WTC11 (cell line): Measurements from ENCODE around the gene IFIT5. TPM values are rescaled to one million over a fixed set of nuclear protein-coding genes. Genes with fewer than 3 reads are reported as not detected.

ENCODE experiments used
- ATAC-seq: fragments of 200-7000 bp; cut with Tn5 transposase; 2 replicates; pipeline ENCODE4 v1.10.0; 2021; ENCODE audit warnings: mild to moderate bottlenecking, moderate library complexity
- CTCF ChIA-PET: fragments of 300-600 bp; sonication (Branson Sonifier 250); formaldehyde crosslinking; loops from one replicate; lab custom pipeline; 2021; ENCODE audit warnings: antibody characterized with exemption; lab: Charles Lee
- POLR2A ChIA-PET: fragments of 350-600 bp; sonication (Branson Sonifier 250); formaldehyde crosslinking; loops from one replicate; lab custom pipeline; 2021; ENCODE audit warnings: antibody characterized with exemption; lab: Charles Lee
- DNase-seq: peaks from one replicate; pipeline ENCODE4 v3.0.0; 2021; ENCODE audit warnings: low spot score
- H3K27ac Mint-ChIP-seq: 2 replicates; pipeline ENCODE4 v1.8.0; 2021; ENCODE audit warnings: mixed read lengths
- H3K27me3 Mint-ChIP-seq: 2 replicates; pipeline ENCODE4 v1.8.0; 2021; ENCODE audit warnings: low read depth, mild to moderate bottlenecking, moderate library complexity, mixed read lengths
- H3K36me3 Mint-ChIP-seq: 2 replicates; pipeline ENCODE4 v1.8.0; 2021; ENCODE audit warnings: mixed read lengths
- H3K4me1 Mint-ChIP-seq: 2 replicates; pipeline ENCODE4 v1.8.0; 2022; ENCODE audit warnings: mixed read lengths
- H3K4me3 Mint-ChIP-seq: 2 replicates; pipeline ENCODE4 v1.8.0; 2021; ENCODE audit warnings: mild to moderate bottlenecking, moderate library complexity, mixed read lengths
- H3K9me3 Mint-ChIP-seq: 2 replicates; pipeline ENCODE4 v1.8.0; 2021; ENCODE audit warnings: mixed read lengths
- AFF4 ChIP-seq: sonication (generic); formaldehyde crosslinking; IDR thresholded peaks from 2 replicates; pipeline ENCODE4 v1.8.1; 2023; ENCODE audit warnings: mild to moderate bottlenecking, missing genetic modification reagents, borderline replicate concordance
- ARID4B ChIP-seq: sonication (generic); formaldehyde crosslinking; IDR thresholded peaks from 2 replicates; pipeline ENCODE4 v1.8.0; 2023; ENCODE audit warnings: missing genetic modification reagents, mild to moderate bottlenecking, borderline replicate concordance
- CREM ChIP-seq: sonication (generic); formaldehyde crosslinking; IDR thresholded peaks from 2 replicates; pipeline ENCODE4 v1.8.1; 2022; ENCODE audit warnings: mild to moderate bottlenecking, missing genetic modification reagents, moderate library complexity
- ELF4 ChIP-seq: sonication (generic); formaldehyde crosslinking; IDR thresholded peaks from 2 replicates; pipeline ENCODE4 v1.8.1; 2022; ENCODE audit warnings: low read depth, mild to moderate bottlenecking, moderate library complexity, missing genetic modification reagents
- ESRRA ChIP-seq: sonication (generic); formaldehyde crosslinking; IDR thresholded peaks from 2 replicates; pipeline ENCODE4 v1.8.1; 2022; ENCODE audit warnings: mild to moderate bottlenecking, missing genetic modification reagents, borderline replicate concordance
- ETV6 ChIP-seq: sonication (generic); formaldehyde crosslinking; IDR thresholded peaks from 2 replicates; pipeline ENCODE4 v1.8.1; 2022; ENCODE audit warnings: mild to moderate bottlenecking, missing genetic modification reagents
- FOXJ3 ChIP-seq: sonication (generic); formaldehyde crosslinking; IDR thresholded peaks from 2 replicates; pipeline ENCODE4 v1.9.0; 2021; ENCODE audit warnings: missing genetic modification reagents, mild to moderate bottlenecking, borderline replicate concordance
- FOXP1 ChIP-seq: sonication (generic); formaldehyde crosslinking; IDR thresholded peaks from 2 replicates; pipeline ENCODE4 v1.8.0; 2022; ENCODE audit warnings: missing genetic modification reagents, mild to moderate bottlenecking, moderate library complexity, borderline replicate concordance
- MXD4 ChIP-seq: fragments of 250-450 bp; sonication (Bioruptor Pico); IDR thresholded peaks from 2 replicates; pipeline ENCODE4 v1.8.0; 2021; ENCODE audit warnings: mild to moderate bottlenecking, moderate library complexity, borderline replicate concordance
- NR1H2 ChIP-seq: sonication (generic); formaldehyde crosslinking; IDR thresholded peaks from 2 replicates; pipeline ENCODE4 v1.9.0; 2021; ENCODE audit warnings: mild to moderate bottlenecking, moderate library complexity, missing genetic modification reagents
- RELA ChIP-seq: sonication (generic); formaldehyde crosslinking; IDR thresholded peaks from 2 replicates; pipeline ENCODE4 v1.8.1; 2022; ENCODE audit warnings: missing genetic modification reagents, mild to moderate bottlenecking, borderline replicate concordance
- SOX15 ChIP-seq: fragments of 250-450 bp; sonication (Bioruptor Pico); IDR thresholded peaks from 2 replicates; pipeline ENCODE4 v1.9.0; 2021; ENCODE audit warnings: mild to moderate bottlenecking
- USF2 ChIP-seq: sonication (generic); formaldehyde crosslinking; IDR thresholded peaks from 2 replicates; pipeline ENCODE4 v1.8.1; 2023; ENCODE audit warnings: mild to moderate bottlenecking, missing genetic modification reagents, moderate library complexity
- ZNF121 ChIP-seq: sonication (generic); formaldehyde crosslinking; IDR thresholded peaks from 2 replicates; pipeline ENCODE4 v1.8.0; 2023; ENCODE audit warnings: missing genetic modification reagents
- ZNF138 ChIP-seq: sonication (generic); formaldehyde crosslinking; conservative IDR thresholded peaks from 2 replicates; pipeline ENCODE4 v1.8.1; 2022; ENCODE audit warnings: mild to moderate bottlenecking, moderate library complexity, missing genetic modification reagents
- ZNF232 ChIP-seq: sonication (generic); formaldehyde crosslinking; IDR thresholded peaks from 2 replicates; pipeline ENCODE4 v1.8.0; 2022; ENCODE audit warnings: mild to moderate bottlenecking, missing genetic modification reagents
- total RNA-seq: library from RNA; stranded (reverse); gene quantifications from 3 replicates; pipeline ENCODE4 v1.2.3, GENCODE V29; 2021
- TF ChIP-seq, protein P1 (sequence below): sonication (generic); formaldehyde crosslinking; IDR thresholded peaks from 2 replicates; pipeline ENCODE4 v1.8.0; 2022; ENCODE audit warnings: mild to moderate bottlenecking, missing genetic modification reagents
- TF ChIP-seq, protein P2 (sequence below): sonication (generic); formaldehyde crosslinking; IDR thresholded peaks from 2 replicates; pipeline ENCODE4 v1.8.0; 2023; ENCODE audit warnings: mild to moderate bottlenecking, missing genetic modification reagents
- TF ChIP-seq, protein P3 (sequence below): sonication (generic); formaldehyde crosslinking; IDR thresholded peaks from 2 replicates; pipeline ENCODE4 v1.8.0; 2022; ENCODE audit warnings: mild to moderate bottlenecking, missing genetic modification reagents
- TF ChIP-seq, protein P4 (sequence below): sonication (generic); formaldehyde crosslinking; conservative IDR thresholded peaks from 2 replicates; pipeline ENCODE4 v1.8.1; 2022; ENCODE audit warnings: mild to moderate bottlenecking, missing genetic modification reagents
- TF ChIP-seq, protein P5 (sequence below): sonication (generic); formaldehyde crosslinking; IDR thresholded peaks from 2 replicates; pipeline ENCODE4 v1.8.0; 2023; ENCODE audit warnings: missing genetic modification reagents

The IFIT5 gene
- total RNA-seq, 1 experiment from 2014 or later: 2.0 TPM

DNA sequence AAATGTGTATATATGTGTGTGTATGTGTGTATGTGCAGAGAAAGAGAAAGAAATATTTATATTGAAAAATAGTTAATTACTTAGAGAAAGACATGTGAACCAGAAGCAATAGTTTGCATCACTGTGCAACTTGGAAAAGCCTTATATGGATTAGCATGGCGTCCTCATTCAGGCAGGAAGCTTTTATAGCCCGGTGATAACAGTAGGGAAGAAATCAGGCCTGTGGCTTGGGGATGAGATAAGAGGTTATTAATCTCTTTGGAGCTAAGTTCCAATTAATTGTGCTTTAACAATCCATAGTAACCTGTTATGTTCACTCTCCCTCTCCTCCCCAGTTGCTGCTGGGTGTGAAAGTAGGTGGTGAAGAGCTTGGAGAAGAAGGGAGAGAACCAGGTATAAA is 36.5 kb downstream of the IFIT5 start (continued):
- TF ChIP-seq, protein P1, sequence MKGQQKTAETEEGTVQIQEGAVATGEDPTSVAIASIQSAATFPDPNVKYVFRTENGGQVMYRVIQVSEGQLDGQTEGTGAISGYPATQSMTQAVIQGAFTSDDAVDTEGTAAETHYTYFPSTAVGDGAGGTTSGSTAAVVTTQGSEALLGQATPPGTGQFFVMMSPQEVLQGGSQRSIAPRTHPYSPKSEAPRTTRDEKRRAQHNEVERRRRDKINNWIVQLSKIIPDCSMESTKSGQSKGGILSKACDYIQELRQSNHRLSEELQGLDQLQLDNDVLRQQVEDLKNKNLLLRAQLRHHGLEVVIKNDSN (CRISPR knock-in tag): no peak
- TF ChIP-seq, protein P2, sequence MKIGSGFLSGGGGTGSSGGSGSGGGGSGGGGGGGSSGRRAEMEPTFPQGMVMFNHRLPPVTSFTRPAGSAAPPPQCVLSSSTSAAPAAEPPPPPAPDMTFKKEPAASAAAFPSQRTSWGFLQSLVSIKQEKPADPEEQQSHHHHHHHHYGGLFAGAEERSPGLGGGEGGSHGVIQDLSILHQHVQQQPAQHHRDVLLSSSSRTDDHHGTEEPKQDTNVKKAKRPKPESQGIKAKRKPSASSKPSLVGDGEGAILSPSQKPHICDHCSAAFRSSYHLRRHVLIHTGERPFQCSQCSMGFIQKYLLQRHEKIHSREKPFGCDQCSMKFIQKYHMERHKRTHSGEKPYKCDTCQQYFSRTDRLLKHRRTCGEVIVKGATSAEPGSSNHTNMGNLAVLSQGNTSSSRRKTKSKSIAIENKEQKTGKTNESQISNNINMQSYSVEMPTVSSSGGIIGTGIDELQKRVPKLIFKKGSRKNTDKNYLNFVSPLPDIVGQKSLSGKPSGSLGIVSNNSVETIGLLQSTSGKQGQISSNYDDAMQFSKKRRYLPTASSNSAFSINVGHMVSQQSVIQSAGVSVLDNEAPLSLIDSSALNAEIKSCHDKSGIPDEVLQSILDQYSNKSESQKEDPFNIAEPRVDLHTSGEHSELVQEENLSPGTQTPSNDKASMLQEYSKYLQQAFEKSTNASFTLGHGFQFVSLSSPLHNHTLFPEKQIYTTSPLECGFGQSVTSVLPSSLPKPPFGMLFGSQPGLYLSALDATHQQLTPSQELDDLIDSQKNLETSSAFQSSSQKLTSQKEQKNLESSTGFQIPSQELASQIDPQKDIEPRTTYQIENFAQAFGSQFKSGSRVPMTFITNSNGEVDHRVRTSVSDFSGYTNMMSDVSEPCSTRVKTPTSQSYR (CRISPR knock-in tag): no peak
- TF ChIP-seq MXD4 (CRISPR knock-in tag) (no peak), ELF4 (no peak), ZNF138 (CRISPR knock-in tag) (no peak), CREM (CRISPR knock-in tag) (no peak), NR1H2 (CRISPR knock-in tag) (no peak), ESRRA (CRISPR knock-in tag) (no peak), AFF4 (CRISPR knock-in tag) (no peak), FOXP1 (CRISPR knock-in tag) (no peak), RELA (no peak)
- TF ChIP-seq, protein P3, sequence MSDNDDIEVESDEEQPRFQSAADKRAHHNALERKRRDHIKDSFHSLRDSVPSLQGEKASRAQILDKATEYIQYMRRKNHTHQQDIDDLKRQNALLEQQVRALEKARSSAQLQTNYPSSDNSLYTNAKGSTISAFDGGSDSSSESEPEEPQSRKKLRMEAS (CRISPR knock-in tag): no peak
- TF ChIP-seq, all 79 proteins: peak for 0

- no peak overlapping the region for H3K4me3 Mint-ChIP-seq
- H3K27me3 Mint-ChIP-seq: no peaks in the 10 kb centered on the region
- ChIA-PET POLR2A (no interaction called here), CTCF (interaction anchor here (0.8 kb wide), 1 partner anchor 14 kb away, joined by 3 read pairs; no protein-coding TSS in a partner anchor)
- peaks cover 2% of the 10 kb centered on the region; the same call in 1 of the 2 replicates for H3K9me3 Mint-ChIP-seq
- peaks cover 9% of the 10 kb centered on the region for H3K36me3 Mint-ChIP-seq
- ATAC-seq (no peak), DNase-seq (no peak)
- TF ChIP-seq USF2 (CRISPR knock-in tag) (no peak), FOXJ3 (no peak), ETV6 (CRISPR knock-in tag) (no peak), ARID4B (no peak), ZNF121 (no peak), SOX15 (CRISPR knock-in tag) (no peak), ZNF232 (CRISPR knock-in tag) (no peak)
- TF ChIP-seq, protein P4, sequence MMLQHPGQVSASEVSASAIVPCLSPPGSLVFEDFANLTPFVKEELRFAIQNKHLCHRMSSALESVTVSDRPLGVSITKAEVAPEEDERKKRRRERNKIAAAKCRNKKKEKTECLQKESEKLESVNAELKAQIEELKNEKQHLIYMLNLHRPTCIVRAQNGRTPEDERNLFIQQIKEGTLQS (CRISPR knock-in tag): no peak
- TF ChIP-seq, protein P5, sequence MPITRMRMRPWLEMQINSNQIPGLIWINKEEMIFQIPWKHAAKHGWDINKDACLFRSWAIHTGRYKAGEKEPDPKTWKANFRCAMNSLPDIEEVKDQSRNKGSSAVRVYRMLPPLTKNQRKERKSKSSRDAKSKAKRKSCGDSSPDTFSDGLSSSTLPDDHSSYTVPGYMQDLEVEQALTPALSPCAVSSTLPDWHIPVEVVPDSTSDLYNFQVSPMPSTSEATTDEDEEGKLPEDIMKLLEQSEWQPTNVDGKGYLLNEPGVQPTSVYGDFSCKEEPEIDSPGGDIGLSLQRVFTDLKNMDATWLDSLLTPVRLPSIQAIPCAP (CRISPR knock-in tag): no peak
- TF ChIP-seq, protein P3 (CRISPR knock-in tag): no peak
- peaks cover 6% of the 10 kb centered on the region; the same call in 1 of the 2 replicates for H3K4me1 Mint-ChIP-seq
- no peak overlapping the region for H3K27ac Mint-ChIP-seq
Observed at GRCh38 chr10:89452193-89452592, 37.8 kb downstream of the IFIT5 start.
